ENCODE measurements around the gene RAF1. TPM values are rescaled to one million over a fixed set of nuclear protein-coding genes. Genes with fewer than 3 reads are reported as not detected.
"Not testable (repeated sequence)": the region's sequence is repeated elsewhere in the genome, so short reads cannot be mapped to it uniquely, and the experiment has no call there.

The RAF1 gene
- total RNA-seq, 1 donor from 2014 or later = 216 TPM

DNA sequence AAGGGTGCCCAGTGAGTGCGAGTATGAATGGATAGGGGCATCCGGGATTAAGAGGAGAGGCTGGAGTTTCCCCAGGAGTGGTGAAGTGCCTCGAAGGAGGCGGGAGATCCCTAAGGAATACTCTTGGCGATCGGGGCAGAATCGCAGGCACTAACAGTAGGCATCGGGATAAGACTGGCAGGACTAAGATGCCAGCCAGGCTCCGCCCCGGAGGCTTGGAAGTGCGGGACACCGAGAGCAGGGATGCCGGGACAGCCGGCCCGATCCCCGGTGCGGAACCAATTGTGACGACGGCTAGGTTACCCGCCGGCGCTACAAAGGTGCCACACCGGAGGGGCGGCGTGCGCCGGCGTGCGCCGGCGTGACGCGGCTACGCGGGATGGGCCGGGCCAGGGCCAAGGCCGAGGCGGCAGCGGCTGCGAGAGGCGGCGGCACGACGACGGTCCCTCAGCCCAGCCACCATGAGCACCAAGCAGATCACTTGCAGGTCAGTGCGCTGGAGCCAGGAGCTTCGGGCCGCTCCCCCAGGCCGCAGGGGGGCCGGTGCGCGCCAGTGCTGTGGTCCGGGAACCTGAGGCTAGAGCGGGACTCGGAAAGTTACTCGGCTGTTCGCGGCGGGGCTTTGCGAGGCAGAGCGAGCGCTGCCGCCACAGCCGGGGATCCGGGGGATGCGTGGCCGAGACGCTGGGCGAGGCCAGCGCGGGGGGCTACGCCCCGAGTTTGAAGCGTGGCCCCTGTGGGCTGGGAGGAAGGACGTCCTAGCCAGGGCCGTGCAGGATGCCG, 107.0 kb downstream of the RAF1 start, which contains the start of gene MKRN2:
TSS of gene MKRN2 (plus strand) at position 398 of the 783 bp plus-strand sequence. CDS start at position 462, 64 bp downstream.
- DNase-seq = peak; percentile 89

DNA sequence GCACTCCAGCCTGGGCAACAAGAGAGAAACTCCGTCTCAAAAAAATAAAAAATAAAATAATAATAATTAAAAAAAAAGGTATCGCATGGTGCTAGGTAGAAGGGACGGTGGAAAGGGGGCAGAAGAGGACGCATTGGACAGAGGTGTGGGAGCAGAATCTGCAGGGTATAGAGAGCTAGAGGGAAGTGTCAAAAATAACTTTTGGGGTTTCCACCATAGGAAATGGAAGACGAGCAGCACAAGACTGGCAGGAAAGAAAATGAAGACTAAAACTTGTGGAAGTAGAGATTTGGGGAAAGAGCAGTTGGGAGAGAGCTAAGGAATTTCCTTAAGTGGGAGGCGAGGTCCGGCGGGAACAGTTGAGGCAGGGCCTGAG, 107.6 kb downstream of the RAF1 start:
- no peak for DNase-seq

DNA sequence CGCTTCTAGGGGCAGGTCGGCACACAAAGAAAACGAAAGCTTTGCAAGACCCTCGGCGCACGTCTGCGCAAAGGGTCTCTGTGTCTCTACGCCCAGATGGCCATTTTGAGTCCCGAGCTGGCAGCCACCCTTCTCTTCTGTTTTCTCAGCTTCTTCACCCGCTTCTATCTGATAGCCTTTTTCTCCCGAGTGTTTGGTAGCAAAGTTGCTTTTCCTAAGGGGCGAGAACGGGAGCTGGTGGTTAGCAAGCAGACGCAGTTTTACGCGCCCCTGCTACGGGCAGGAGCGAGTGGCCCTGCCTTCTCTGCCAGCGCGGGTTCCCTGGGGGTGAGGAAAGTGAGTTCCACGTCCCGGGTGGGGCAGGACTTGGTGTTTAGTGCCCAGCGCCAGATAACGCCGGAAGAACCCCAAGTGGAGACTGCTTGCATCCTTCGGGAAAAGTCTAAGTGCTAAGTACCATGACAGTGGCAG, 110.0 kb downstream of the RAF1 start:
- peak; percentile 5 for DNase-seq

DNA sequence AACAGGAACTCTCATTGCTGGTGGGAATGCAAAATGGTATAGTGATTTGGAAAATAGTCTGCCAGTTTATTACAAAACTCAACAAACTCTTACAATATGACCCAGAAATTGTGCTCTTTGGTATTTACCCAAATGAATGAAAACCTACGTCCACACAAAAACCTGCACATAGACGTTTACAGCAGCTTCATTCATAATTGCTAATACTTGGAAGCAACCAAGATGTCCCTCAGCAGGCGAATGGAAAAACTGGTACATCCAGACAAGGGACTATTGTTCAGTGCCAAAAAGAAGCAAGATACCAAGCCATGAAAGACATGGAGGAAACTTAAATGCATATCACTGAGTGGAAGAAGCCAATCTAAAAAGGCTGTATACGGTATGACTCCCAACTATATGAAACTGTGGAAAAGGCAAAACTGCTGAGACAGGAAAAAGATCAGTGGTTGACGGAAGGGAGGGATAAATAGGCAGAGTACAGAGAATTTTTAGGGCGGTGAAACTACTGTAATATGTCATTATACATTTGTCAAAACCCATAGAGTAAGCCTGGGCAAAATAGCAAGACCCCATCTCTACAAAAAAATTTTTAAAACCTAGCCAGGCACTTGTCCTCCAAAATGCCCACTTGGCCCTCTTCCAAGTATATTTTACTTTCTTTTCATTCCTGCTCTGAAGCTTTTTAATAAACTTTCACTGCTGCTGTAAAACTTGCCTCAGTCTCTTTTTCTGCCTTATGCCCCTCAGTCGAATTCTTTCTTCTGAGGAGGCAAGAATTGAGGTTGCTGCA, 113.8 kb downstream of the RAF1 start:
- DNase-seq = no peak

DNA sequence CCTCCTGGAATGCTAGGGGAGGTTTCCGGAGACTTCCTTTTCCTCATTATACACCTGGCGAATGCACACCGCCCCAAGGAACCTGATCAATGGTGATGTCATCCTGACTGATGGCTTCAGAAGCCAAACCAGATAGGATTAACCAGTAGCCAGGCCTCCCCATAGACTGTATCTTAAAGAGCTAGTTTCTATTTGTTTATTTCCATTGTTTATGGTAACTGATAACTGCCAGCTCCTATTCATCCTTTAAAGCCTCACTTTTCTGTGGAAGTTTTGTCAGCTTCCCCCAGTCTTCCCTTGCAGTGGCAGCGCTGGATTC, 118.5 kb downstream of the RAF1 start, which contains the start of gene MKRN2OS:
TSS of gene MKRN2OS (minus strand) at position 27 of the 319 bp plus-strand sequence. CDS start 35 bp downstream, outside the sequence.
- no peak for DNase-seq

DNA sequence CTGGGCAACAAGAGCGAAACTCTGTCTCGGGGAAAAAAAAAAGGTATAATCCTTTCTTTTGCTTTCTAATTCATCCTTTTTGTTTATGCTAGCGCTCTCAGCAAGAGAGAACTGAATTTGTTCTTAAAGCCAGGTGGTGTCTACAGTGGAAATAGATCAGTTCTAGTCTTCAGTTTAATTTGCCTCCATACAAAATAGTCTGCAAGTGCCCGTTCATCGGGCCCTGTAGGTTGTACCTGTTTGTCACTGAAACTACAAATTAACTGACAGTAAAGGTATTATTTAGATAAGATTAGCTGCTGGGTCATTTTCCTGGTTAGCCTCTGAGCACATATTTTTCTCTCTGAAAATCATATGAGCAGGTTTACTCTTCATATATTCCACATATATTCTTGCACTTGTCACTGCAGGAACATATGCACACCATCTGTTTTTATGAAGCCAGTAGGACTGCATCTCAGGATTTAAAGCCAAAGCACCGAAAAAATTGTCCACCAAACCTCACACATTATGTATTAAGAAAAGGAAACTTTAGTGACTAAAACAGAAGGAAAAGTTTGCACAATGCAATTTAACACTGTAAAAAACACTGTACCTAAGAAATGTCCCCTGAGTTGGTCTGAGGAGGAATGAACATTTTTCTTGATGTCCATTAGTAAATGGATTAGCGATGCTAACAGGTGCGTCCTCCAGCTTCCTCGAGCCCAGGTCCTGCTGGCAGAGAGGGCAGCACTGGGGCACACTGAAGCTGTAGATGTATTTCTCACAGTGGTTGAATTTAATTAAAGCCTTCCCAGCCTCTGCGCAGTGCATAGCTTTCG, 119.1 kb downstream of the RAF1 start:
- no peak for DNase-seq

DNA sequence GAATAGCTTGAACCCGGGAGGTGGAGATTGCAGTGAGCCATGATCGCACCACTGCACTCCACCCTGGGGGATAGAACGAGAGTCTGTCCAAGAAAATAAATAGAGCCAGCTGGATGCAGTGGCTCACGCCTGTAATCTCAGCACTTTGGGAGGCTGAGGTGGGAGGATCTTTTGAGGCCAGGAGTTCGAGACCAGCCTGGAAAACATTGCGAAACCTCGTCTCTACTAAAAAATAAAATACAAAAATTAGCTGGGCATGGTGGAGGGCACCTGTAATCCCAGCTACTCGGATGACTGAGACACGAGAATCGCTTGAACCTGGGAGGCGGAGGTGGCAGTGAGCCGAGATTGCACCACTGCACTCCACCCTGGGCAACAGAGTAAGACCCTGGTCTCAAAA, 120.4 kb downstream of the RAF1 start:
- DNase-seq = not testable (repeated sequence)

DNA sequence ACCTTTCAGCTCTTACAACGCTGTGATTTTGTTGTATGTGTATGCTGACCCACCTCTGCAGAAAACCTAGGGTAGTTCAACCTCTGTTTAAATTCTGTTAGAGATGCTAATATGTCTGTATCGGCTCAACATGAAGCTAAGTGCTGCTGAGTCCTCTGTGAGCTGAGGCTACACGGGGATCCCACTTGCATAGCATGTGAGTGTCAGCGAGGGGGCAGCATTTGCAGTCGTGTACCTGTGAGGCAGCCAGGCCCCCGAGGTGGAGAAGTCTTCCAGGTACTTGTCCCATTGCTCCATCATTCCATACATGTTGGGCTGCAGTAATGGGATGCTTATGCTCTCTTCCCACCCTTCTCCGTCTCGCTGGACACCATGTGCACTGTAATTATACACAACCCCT, 122.3 kb downstream of the RAF1 start:
- no peak for DNase-seq

DNA sequence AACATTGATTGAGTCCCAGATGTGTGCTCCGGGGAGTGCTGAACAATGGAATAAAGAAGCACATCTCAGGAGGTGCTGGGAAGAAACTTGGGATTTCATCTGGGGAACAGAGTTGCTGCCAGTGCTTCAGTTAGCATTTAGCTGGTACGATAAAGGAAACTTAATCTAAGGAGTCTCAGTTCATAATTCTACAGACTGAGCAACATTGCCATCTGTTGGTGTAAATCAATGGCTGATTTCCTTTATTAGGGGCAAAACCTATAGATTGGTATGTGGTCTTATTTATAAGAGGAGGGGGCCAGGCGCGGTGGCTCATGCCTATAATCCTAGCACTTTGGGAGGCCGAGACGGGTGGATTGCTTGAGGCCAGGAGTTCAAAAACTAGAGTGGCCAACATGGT, 127.5 kb downstream of the RAF1 start:
- DNase-seq = no peak

Small RNA genes lying within 50 kb of the gene (small RNA-seq; reads per million reads assigned to genes)
- gene CRIP1P1 = not detected
- not detected for gene RF00017

Other genes starting within 250 kb of the RAF1 start
- gene TSEN2, start 179.6 kb downstream of the RAF1 start, total RNA-seq = 29.3 TPM
- not detected for gene MKRN2OS, start 118.6 kb downstream of the RAF1 start, total RNA-seq
- 33.8 TPM for gene MKRN2, start 107.0 kb downstream of the RAF1 start, total RNA-seq
- not detected for gene TMEM40, start 95.1 kb upstream of the RAF1 start, total RNA-seq
- 14.5 TPM for gene CAND2, start 132.6 kb upstream of the RAF1 start, total RNA-seq
- 2,076 TPM for gene RPL32, start 177.4 kb upstream of the RAF1 start, total RNA-seq

Data from occipital lobe (tissue), 3 donors.